ENCODE data around the gene LAS1L. TPM values are rescaled to one million over a fixed set of nuclear protein-coding genes. Genes with fewer than 3 reads are reported as not detected.

LAS1L gene
- total and polyA plus RNA-seq, 2 donors (not counting 3 experiments of a cell fraction or from before 2014, with no cell fraction given) = 22.9 to 34.2 TPM

DNA sequence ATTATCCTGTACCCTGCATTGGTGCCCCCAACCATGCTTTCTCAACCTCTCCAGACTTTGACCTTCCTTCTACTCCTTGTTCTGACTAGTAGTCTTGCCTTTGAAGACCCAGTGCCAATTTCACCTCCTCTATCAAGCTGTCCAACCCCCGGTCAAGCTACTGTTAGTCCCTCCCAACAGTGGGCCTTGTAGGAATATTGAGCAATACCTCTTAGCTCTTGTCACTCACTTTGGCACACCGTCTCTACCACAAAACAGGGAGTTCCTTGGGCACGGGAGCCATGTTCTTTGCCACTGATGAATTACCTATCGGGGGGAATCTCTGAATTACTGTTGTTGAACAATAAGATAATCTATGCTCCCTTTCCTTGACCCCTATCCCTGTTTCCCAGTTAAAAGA lies 25.2 kb downstream of the LAS1L start:
- no peaks in the 10 kb centered on the region for H3K27me3 ChIP-seq (ENCODE audit: control insufficient read depth in 2 of 2, insufficient read depth in 2 of 2, low read length in 2 of 2)
- H3K79me2 ChIP-seq (ENCODE audit: control insufficient read depth, insufficient read depth, low read length) = no peaks in the 10 kb centered on the region
- no TSS peak for BruUV-seq (replicated peaks)
- H3K4me1 ChIP-seq (ENCODE audit: control insufficient read depth, extremely low read depth, insufficient read depth, low read length) = peaks cover 6% of the 10 kb centered on the region
- intact Hi-C loops (cut with micrococcal nuclease) = no loop called here
- no peak for TF ChIP-seq POLR2AphosphoS5 (IDR thresholded peaks at IDR 0.05; ENCODE audit: insufficient read depth, low read depth, low read length)
- TF ChIP-seq, protein P1, sequence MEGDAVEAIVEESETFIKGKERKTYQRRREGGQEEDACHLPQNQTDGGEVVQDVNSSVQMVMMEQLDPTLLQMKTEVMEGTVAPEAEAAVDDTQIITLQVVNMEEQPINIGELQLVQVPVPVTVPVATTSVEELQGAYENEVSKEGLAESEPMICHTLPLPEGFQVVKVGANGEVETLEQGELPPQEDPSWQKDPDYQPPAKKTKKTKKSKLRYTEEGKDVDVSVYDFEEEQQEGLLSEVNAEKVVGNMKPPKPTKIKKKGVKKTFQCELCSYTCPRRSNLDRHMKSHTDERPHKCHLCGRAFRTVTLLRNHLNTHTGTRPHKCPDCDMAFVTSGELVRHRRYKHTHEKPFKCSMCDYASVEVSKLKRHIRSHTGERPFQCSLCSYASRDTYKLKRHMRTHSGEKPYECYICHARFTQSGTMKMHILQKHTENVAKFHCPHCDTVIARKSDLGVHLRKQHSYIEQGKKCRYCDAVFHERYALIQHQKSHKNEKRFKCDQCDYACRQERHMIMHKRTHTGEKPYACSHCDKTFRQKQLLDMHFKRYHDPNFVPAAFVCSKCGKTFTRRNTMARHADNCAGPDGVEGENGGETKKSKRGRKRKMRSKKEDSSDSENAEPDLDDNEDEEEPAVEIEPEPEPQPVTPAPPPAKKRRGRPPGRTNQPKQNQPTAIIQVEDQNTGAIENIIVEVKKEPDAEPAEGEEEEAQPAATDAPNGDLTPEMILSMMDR (IDR thresholded peaks at IDR 0.05; ENCODE audit: extremely low read depth in 1 of 2, insufficient read depth in 1 of 2, low read depth in 1 of 2, low read length in 2 of 2) = no peak
- no peak for TF ChIP-seq JUN (IDR thresholded peaks at IDR 0.05; ENCODE audit: borderline replicate concordance, insufficient read depth, insufficient read length, low read depth)
- TF ChIP-seq GATA2 (IDR thresholded peaks at IDR 0.05; ENCODE audit: insufficient read depth, insufficient read length, low read depth, low read length) = no peak
- no peak for TF ChIP-seq MYC (IDR thresholded peaks at IDR 0.05; ENCODE audit: low read depth, low read length)
- no peak for TF ChIP-seq POLR2A (IDR thresholded peaks at IDR 0.05; ENCODE audit: low read depth, low read length)
- TF ChIP-seq EZH2 (IDR thresholded peaks at IDR 0.05; ENCODE audit: borderline replicate concordance, low read depth, low read length, severe bottlenecking) = no peak
- TF ChIP-seq, protein P2, sequence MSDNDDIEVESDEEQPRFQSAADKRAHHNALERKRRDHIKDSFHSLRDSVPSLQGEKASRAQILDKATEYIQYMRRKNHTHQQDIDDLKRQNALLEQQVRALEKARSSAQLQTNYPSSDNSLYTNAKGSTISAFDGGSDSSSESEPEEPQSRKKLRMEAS (IDR thresholded peaks at IDR 0.05; ENCODE audit: insufficient read depth, insufficient read length) = no peak
- TF ChIP-seq FOS (IDR thresholded peaks at IDR 0.05; ENCODE audit: borderline replicate concordance, insufficient read depth, low read length) = no peak
- dilution Hi-C loops (cut with MboI; ENCODE audit: extremely low pct_ligation_motif_present, low sequenced_read_pairs) = no loop called here
- ChIA-PET CTCF (no interaction called here), POLR2A (no interaction called here)
- H3K9ac ChIP-seq (replicated peaks; ENCODE audit: extremely low read depth, insufficient read depth, low read length) = no peak overlapping the region
- H3K9me3 ChIP-seq (replicated peaks; ENCODE audit: control insufficient read depth, insufficient read depth, low read length) = no peaks in the 10 kb centered on the region
- H3K27ac ChIP-seq (ENCODE audit: insufficient read depth, low read depth, low read length) = peak overlapping the region; percentile 17
- peaks cover 0 to 2% of the 10 kb centered on the region in 2 experiments for H3K36me3 ChIP-seq (ENCODE audit: control insufficient read depth in 2 of 2, extremely low read depth in 1 of 2, insufficient read depth in 2 of 2, low read length in 2 of 2)
- no peak overlapping the region for H3K4me3 ChIP-seq (replicated peaks in 1 of 3; ENCODE audit: insufficient read depth in 1 of 3, low read depth in 1 of 3, low read length in 3 of 3)
- H2AFZ ChIP-seq (ENCODE audit: low read depth, low read length) = no peak overlapping the region
- no peaks in the 10 kb centered on the region for H3K9me1 ChIP-seq (replicated peaks; ENCODE audit: control insufficient read depth, extremely low read depth, insufficient read depth, low read length)
- no peak for DNase-seq (ENCODE audit: low read depth, low spot score)
- FAIRE-seq = peak; percentile 35
- no peaks in the 10 kb centered on the region for H4K20me1 ChIP-seq (replicated peaks; ENCODE audit: control insufficient read depth, extremely low read depth, insufficient read depth, low read length)
- no peak overlapping the region for H3K4me2 ChIP-seq (ENCODE audit: insufficient read depth, low read length)

Data from endothelial cell of umbilical vein (primary cell).